AG08396 (cell line): ENCODE measurements around the gene ARRB2.
"Not testable (repeated sequence)": the region's sequence is repeated elsewhere in the genome, so short reads cannot be mapped to it uniquely, and the experiment has no call there.

Experiments
- DNase-seq: peaks from one replicate; pipeline ENCODE4 v3.0.0; 2012; ENCODE audit warnings: low spot score, mixed read lengths

Gene ARRB2

DNA sequence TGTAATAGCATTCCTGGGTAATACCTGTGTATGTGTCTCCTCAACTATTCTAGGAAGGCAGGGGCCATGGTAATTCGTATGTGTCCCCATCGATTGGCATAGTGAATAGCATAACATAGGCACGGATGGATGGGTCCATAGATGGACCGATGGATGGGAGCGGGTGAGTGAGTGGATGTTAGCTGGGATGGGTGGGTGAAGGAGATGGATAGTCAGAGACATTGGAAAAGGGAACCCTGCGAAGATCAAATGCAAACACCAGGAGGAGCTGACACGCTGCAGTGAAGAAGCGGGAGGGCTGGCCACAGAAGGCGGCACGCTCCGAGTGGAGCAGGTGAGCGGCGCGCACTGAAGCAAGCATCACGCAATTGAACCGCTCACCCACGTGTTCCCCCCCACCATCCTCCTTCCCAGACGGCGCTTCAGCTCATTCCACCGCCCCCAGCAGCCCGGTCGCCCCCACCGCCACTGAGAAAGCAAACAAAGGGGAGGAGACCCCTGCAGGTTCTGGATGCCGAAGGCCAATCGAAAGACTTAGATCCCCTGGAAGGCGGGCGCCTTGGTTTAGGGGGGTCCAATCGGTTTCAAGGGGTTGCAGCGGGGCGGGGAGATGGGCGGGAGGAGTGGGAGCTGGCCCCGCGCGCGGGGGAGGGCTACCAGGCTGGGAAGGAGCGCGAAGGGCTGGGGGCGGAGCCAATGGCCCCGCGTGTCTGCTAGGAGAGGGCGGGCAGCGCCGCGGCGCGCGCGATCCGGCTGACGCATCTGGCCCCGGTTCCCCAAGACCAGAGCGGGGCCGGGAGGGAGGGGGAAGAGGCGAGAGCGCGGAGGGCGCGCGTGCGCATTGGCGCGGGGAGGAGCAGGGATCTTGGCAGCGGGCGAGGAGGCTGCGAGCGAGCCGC is at the start of gene ARRB2:
Gene ARRB2 (plus strand): TSS at position 839 of the 899 bp plus-strand sequence. CDS start 90 bp downstream, outside the sequence.
- peak; percentile 100 for DNase-seq

GRCh38 chr17:4663711-4664110 is 46.7 kb upstream of the ARRB2 start:
- no peak for DNase-seq

- DNase-seq = no peak
These were observed 46.2 kb upstream of the ARRB2 start for GRCh38 chr17:4664230-4664629.

DNA sequence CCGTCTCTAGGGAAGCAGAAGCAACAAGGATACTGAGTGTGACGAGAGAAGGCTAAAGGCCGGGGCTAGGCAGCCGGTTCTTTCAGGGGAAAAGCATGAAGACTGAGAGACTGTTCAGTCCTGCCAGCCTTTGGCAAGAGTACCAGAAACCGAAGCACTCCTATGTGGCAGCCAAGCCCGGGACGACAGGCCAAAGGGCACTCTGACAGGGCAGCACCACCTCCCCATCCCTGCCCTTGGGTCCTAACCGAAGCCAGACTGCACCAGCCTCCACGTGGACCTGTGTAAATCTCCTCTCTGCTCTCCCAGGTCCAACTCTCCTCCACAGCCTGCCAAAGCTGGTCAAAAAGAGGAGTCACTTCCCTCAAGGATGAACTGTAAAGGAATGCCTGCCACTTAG is 45.4 kb upstream of the ARRB2 start:
- DNase-seq = no peak

GRCh38 chr17:4666296-4666695 is 44.1 kb upstream of the ARRB2 start:
- DNase-seq = no peak

DNA sequence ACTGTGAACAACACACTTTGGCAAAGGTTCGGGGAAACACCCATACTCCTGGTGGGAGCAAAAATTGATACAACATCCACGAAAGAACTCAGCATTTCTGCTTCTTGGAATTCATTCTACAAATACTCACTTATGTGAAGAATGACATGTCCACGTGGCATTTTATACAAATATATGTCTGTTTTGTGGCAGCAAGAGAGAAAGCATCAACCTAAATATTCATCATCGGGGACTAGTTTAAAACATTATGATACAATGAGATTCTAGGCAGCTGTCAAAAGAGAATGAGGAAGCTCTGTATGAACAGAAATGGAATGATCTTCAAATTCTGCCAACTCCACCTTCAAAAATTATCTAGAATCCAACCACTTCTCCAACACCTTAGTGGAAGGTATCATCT is 43.3 kb upstream of the ARRB2 start:
- no peak for DNase-seq

- no peak for DNase-seq
These were observed 38.3 kb upstream of the ARRB2 start for GRCh38 chr17:4672055-4672630.

- no peak for DNase-seq
These were observed 37.7 kb upstream of the ARRB2 start for GRCh38 chr17:4672751-4673150.

- no peak for DNase-seq
These were observed 37.3 kb upstream of the ARRB2 start for GRCh38 chr17:4673169-4673568.

- DNase-seq = no peak
These were observed 36.3 kb upstream of the ARRB2 start for GRCh38 chr17:4673986-4674684.

DNA sequence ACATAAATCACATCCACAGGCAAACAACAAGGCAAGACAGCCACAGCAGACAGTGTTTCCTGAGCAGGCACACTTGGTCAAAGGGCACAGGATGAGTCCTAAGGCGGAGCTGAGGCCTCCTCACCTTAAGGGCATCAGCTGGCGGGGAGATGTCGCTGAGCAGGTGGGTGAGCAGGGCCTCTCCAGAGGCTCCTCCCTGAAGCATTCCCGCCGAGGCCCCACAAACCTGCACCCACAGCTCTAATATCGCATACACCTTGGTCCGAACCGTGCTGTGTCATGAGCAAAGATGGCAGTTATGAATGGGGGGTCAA is 35.8 kb upstream of the ARRB2 start:
- no peak for DNase-seq

DNA sequence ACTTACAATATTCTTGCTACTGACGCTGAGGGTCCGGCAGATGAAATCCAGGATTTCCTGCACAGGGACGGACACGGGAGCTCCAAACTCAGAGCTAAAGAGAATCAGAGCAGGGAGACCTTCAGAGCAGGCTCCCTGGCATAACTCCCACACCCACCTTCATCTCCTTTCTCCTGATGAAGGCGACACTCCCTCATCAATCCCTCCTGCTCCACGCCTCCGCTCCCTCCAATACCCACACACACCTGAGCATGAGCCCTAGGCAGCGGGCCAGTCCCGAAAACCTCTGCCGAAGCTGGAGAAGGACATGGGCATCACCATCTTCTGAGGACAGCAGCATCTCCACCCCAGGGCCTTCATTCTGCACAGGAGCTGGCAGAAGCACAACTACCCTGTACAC is 34.6 kb upstream of the ARRB2 start:
- DNase-seq = no peak

DNA sequence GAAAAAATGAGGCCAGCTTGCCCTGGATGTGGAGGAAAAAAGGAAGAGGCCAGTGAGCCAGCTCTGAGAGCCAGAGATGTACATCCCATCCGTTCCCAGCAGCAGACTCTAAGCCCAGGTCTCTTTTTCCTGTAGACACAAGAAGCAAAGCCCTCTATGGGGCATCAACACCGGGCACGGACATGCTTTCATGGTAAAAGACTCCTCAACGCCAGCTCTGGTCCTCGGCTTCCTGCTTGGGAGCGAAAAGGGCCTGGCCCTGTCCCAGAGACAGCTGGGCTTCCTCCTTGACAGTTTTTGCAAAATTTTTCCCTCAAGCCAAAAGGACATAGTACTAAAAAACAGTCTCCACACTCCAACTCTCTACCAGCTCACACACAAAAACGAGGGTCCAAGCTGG is 33.6 kb upstream of the ARRB2 start:
- no peak for DNase-seq

DNA sequence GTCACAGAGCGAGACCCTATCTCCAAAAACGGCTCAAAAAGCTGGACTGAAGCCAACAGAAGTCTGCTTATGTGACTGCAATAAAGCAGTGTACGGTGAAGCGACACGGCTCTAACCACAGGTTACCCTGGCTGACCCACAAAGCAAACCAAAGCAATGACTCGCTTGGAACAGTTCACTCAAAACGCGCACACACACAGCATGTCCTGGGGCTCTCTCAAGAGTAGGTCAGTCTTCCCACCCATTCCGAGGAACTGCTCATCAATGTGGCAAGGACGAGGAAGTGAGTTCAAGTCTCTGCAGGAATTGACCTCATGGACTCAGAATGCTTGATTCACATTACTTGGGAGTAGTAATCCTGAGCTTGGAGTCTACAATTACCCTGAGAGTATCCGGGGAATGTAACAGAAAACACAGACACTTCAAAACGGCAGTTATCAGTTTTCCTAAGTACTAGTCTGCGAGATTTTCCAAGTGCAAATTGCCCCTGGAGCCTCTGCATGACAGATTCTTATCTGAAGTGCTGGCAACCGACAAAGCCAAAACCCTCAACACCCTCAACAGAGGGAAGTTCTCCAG is 31.9 kb upstream of the ARRB2 start:
- DNase-seq = peak; percentile 85

DNA sequence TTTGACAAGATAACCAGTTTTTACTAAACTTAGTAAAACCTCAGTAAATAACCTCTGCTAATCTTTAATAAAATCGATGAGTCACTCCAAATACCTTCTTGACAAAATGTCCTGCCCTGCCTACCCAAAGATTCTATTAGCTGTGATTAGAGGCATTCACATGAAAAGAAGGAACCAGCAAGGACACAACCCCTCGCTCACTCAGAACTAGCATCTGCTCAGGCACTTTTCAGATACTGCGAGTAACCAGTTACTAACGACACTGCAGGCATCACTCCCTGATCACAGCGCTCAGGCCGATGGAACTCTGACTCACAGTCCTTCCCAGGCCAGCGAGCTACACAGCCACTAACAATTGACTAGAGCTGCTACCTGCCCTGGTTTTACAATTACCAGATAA is 30.8 kb upstream of the ARRB2 start:
- peak; percentile 58 for DNase-seq

- DNase-seq = not testable (repeated sequence)
These were observed 26.7 kb upstream of the ARRB2 start for GRCh38 chr17:4683739-4684138.

DNA sequence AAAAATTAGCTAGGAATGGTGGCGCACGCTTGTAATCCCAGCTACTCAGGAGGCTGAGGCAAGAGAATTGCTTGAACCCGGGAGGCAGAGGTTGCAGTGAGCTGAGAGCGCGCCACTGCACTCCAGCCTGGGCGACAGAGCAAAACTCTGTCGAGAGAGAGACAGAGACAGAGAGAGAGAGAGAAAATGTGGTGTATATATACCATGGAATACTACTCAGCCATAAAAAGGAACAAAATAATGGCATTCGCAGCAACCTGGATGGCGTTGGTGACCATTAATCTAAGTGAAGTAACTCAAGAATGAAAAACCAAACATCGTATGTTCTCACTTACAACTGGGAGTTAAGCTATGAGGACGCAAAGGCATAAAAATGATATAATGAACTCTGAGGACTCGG is 20.6 kb upstream of the ARRB2 start:
- DNase-seq = not testable (repeated sequence)

DNA sequence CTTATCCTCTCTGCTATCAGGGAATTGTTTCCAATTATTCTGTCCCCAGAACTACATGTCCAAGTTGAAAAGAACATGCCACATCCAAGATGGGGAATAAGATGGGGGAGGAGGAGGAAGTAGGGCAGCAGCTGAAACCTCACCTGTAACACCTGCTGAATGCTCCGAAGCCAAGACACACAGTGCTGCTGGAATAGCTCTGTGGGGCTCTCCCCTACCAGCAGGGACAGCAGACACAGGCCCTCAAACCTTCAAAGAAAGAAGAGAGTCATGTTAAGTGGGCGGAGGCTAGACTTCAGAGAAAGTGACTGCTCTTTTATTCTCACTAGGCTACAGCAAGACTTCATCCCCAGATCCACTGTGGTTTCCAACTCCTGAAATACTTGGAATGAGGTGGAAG is 19.7 kb upstream of the ARRB2 start:
- no peak for DNase-seq

GRCh38 chr17:4691686-4692085 is 18.7 kb upstream of the ARRB2 start:
- DNase-seq = no peak

- DNase-seq = no peak
These were observed 17.0 kb upstream of the ARRB2 start for GRCh38 chr17:4693416-4693815.

- DNase-seq = no peak
These were observed 14.0 kb upstream of the ARRB2 start for GRCh38 chr17:4696437-4696805.

DNA sequence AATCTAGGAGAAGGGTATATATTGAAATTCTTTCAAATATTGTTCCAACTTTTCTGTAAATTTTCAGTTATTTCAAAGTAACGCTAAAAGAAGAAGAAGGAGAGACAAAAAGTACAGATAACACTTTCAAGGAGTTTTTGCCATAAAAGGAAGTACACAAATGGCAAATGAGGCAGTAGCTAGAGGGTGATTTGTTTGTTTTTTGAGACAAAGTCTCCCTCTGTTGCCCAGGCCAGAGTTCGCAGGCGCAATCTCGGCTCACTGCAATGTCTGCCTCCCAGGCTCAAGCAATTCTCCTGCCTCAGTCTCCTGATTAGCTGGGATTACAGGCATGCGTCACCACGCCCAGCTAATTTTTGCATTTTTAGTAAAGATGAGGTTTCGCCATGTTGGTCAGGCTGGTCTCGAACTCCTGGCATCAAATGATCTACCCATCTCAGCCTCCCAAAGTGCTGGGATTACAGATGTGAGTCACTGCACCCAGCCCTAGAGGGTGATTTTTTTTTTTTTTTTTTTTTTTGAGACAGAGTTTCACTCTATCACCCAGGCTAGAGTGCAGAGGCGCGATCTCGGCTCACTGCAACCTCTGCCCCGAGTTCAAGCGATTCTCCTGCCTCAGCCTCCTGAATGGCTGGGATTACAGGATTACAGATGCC is 10.9 kb upstream of the ARRB2 start:
- DNase-seq = not testable (repeated sequence)
